Panc1 (cell line): ENCODE results near the gene TRPV6. TPM values are rescaled to one million over a fixed set of nuclear protein-coding genes. Genes with fewer than 3 reads are reported as not detected.

Source experiments
- ATAC-seq: fragments of 200-7000 bp; cut with Tn5 transposase; 2 replicates; pipeline ENCODE4 v1.9.1; 2020; ENCODE audit warnings: mild to moderate bottlenecking, moderate library complexity
- BruUV-seq: library from RNA; stranded (reverse); fragments of 400-500 nt; replicated peaks from 2 replicates; lab custom pipeline; 2021; lab: Mats Ljungman, UMichigan
- CTCF ChIA-PET: fragments of 300-600 bp; sonication (Branson Sonifier 250); formaldehyde crosslinking; loops from one replicate; lab custom pipeline; 2022; ENCODE audit warnings: antibody characterized with exemption; lab: Charles Lee
- POLR2A ChIA-PET: fragments of 300-600 bp; sonication (Branson Sonifier 250); formaldehyde crosslinking; loops from one replicate; lab custom pipeline; 2022; ENCODE audit warnings: antibody characterized with exemption; lab: Charles Lee
- DNase-seq: peaks from one replicate; pipeline ENCODE4 v3.0.0-alpha.2; 2010; ENCODE audit warnings: low read depth, low spot score
- H3K27ac ChIP-seq: 2 replicates; pipeline ENCODE4 v1.5.1; 2011; ENCODE audit warnings: mild to moderate bottlenecking, low read length, inconsistent platforms
- H3K27me3 ChIP-seq: fragments of 200-500 bp; sonication (Bioruptor generic); 2 replicates; pipeline ENCODE4 v1.6.0; 2014; ENCODE audit warnings: low read length, inconsistent platforms; ENCODE audit not compliant: control insufficient read depth, insufficient read depth
- H3K36me3 ChIP-seq: fragments of 200-500 bp; sonication (Bioruptor generic); 2 replicates; pipeline ENCODE4 v1.5.1; 2014; ENCODE audit warnings: inconsistent platforms, mild to moderate bottlenecking, low read length, moderate library complexity; ENCODE audit not compliant: control insufficient read depth, insufficient read depth
- H3K4me1 ChIP-seq: 2 replicates; pipeline ENCODE4 v1.5.1; 2011; ENCODE audit warnings: inconsistent platforms, mild to moderate bottlenecking, low read length, moderate library complexity; ENCODE audit not compliant: control insufficient read depth, insufficient read depth
- H3K4me3 ChIP-seq, 2 experiments: 2 replicates each; pipeline ENCODE4 v1.5.1; 2011 to 2012; ENCODE audit warnings: low read depth in 2 of 2, low read length in 2 of 2, mild to moderate bottlenecking in 2 of 2, inconsistent platforms in 1 of 2, moderate library complexity in 1 of 2
- H3K9me3 ChIP-seq: fragments of 200-500 bp; sonication (Bioruptor generic); 2 replicates; pipeline ENCODE4 v1.5.1; 2014; ENCODE audit warnings: low read depth, mild to moderate bottlenecking, inconsistent platforms, low read length, moderate library complexity; ENCODE audit not compliant: control insufficient read depth, insufficient read depth
- CTCF ChIP-seq: fragments of 450-650 bp; IDR thresholded peaks from 2 replicates; pipeline ENCODE4 v1.5.1; 2017; ENCODE audit warnings: mild to moderate bottlenecking
- POLR2AphosphoS5 ChIP-seq: IDR thresholded peaks from 2 replicates; pipeline ENCODE4 v1.6.1; 2012; ENCODE audit warnings: mild to moderate bottlenecking, low read depth, low read length, moderate library complexity
- SIN3A ChIP-seq: IDR thresholded peaks from 2 replicates; pipeline ENCODE4 v1.6.1; 2012; ENCODE audit warnings: low read depth, mild to moderate bottlenecking, low read length, moderate library complexity, borderline replicate concordance; ENCODE audit not compliant: insufficient read depth
- TCF7L2 ChIP-seq: IDR thresholded peaks from 2 replicates; pipeline ENCODE4 v1.6.1; 2011; ENCODE audit warnings: mild to moderate bottlenecking, low read depth, low read length, inconsistent platforms
- in situ Hi-C: cut with HindIII; loops from 2 replicates; pipeline ENCODE4 v1.10.0; 2016; ENCODE audit warnings: low sequenced_read_pairs, low pct_unique_long_range_greater_than_20kb
- intact Hi-C: fragments of 100-400 bp; cut with micrococcal nuclease; formaldehyde crosslinking; loops from one replicate; pipeline ENCODE4 v1.10.0; 2022; ENCODE audit not compliant: unreplicated experiment
- total RNA-seq: library from RNA; stranded (reverse); gene quantifications from one replicate; pipeline ENCODE4 v1.2.1, GENCODE V29; 2021; ENCODE audit not compliant: unreplicated experiment
- TF ChIP-seq, protein P1 (sequence below), 2 experiments: IDR thresholded peaks; 2 replicates each; pipeline ENCODE4 v1.6.1; 2011 to 2012; ENCODE audit warnings: low read depth in 2 of 2, control low read depth in 1 of 2, low read length in 1 of 2, mild to moderate bottlenecking in 1 of 2, moderate library complexity in 1 of 2; ENCODE audit not compliant: insufficient read depth in 1 of 2

Gene TRPV6
- total RNA-seq, 1 experiment from 2014 or later, result not detected

- Histone ChIP-seq H3K27me3 (no peaks in the 10 kb centered on the region; the same call in 1 of the 2 replicates), H3K4me1 (no peaks in the 10 kb centered on the region), H3K9me3 (no peaks in the 10 kb centered on the region), H3K36me3 (no peaks in the 10 kb centered on the region), H3K4me3 (no peak within 1 kb of the TSS), H3K27ac (no peak within 1 kb of the TSS)
- no peak for DNase-seq
- no TSS peak for BruUV-seq
- ChIA-PET CTCF (no interaction called here), POLR2A (no interaction called here)
- no peak for TF ChIP-seq SIN3A
- no peak for ATAC-seq
- in situ Hi-C loops (no loop called here), intact Hi-C loops (no loop called here)
Observed at GRCh38 chr7:142933624-142934023, 48.1 kb upstream of the TRPV6 start, which contains the start of gene TRPV5. TSS of gene TRPV5 (minus strand) at chr7:142933746. CDS start at chr7:142933459, 287 bp downstream.

DNA sequence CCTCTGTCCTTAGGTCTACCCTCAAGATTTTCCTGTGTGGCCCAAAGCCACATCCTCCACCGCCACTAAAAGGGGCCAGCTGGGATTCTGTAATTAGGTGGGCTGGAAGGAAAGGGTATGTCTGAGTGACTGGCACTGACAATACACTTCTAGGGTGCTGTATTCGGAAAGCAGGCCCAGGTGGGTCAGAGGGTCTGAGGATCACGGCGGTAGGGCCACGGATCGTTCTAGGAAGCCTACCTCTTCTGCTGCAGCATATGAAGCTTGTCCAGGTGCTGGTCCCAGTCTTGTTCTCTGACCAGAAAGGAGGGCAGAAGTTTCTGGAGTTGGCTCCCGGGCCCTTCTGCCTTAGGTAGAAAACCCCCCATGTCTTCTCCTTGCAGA is 47.5 kb upstream of the TRPV6 start:
- DNase-seq, result no peak
- no peak for ATAC-seq
- Histone ChIP-seq H3K36me3 (no peaks in the 10 kb centered on the region), H3K9me3 (no peaks in the 10 kb centered on the region), H3K4me3 (no peak overlapping the region), H3K4me1 (no peaks in the 10 kb centered on the region), H3K27ac (no peak overlapping the region), H3K27me3 (no peaks in the 10 kb centered on the region; the same call in 1 of the 2 replicates)
- no TSS peak for BruUV-seq
- intact Hi-C loops, result no loop called here
- CTCF ChIA-PET, result no interaction called here
- TF ChIP-seq TCF7L2 (no peak), CTCF (no peak), POLR2AphosphoS5 (no peak), SIN3A (no peak)
- TF ChIP-seq, protein P1, sequence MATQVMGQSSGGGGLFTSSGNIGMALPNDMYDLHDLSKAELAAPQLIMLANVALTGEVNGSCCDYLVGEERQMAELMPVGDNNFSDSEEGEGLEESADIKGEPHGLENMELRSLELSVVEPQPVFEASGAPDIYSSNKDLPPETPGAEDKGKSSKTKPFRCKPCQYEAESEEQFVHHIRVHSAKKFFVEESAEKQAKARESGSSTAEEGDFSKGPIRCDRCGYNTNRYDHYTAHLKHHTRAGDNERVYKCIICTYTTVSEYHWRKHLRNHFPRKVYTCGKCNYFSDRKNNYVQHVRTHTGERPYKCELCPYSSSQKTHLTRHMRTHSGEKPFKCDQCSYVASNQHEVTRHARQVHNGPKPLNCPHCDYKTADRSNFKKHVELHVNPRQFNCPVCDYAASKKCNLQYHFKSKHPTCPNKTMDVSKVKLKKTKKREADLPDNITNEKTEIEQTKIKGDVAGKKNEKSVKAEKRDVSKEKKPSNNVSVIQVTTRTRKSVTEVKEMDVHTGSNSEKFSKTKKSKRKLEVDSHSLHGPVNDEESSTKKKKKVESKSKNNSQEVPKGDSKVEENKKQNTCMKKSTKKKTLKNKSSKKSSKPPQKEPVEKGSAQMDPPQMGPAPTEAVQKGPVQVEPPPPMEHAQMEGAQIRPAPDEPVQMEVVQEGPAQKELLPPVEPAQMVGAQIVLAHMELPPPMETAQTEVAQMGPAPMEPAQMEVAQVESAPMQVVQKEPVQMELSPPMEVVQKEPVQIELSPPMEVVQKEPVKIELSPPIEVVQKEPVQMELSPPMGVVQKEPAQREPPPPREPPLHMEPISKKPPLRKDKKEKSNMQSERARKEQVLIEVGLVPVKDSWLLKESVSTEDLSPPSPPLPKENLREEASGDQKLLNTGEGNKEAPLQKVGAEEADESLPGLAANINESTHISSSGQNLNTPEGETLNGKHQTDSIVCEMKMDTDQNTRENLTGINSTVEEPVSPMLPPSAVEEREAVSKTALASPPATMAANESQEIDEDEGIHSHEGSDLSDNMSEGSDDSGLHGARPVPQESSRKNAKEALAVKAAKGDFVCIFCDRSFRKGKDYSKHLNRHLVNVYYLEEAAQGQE (IDR thresholded peaks at IDR 0.05; ENCODE audit: insufficient read depth in 1 of 2, low read depth in 2 of 2, low read length in 1 of 2), result no peak
- in situ Hi-C loops, result no loop called here
- POLR2A ChIA-PET, result no interaction called here

- intact Hi-C loops (no loop called here), in situ Hi-C loops (no loop called here)
- Histone ChIP-seq H3K9me3 (no peaks in the 10 kb centered on the region), H3K4me1 (no peaks in the 10 kb centered on the region), H3K36me3 (no peaks in the 10 kb centered on the region), H3K27ac (no peak overlapping the region), H3K27me3 (no peaks in the 10 kb centered on the region; the same call in 1 of the 2 replicates), H3K4me3 (no peak overlapping the region)
- no TSS peak for BruUV-seq
- DNase-seq (no peak), ATAC-seq (peak; percentile 45; the same call in 1 of the 2 replicates)
- ChIA-PET POLR2A (no interaction called here), CTCF (no interaction called here)
- TF ChIP-seq TCF7L2, result no peak
- no peak for TF ChIP-seq CTCF
- TF ChIP-seq POLR2AphosphoS5, result no peak
- TF ChIP-seq, protein P1 (IDR thresholded peaks at IDR 0.05; ENCODE audit: insufficient read depth in 1 of 2, low read depth in 2 of 2, low read length in 1 of 2), result no peak
- TF ChIP-seq SIN3A, result no peak
Observed at GRCh38 chr7:142932386-142933091, 47.0 kb upstream of the TRPV6 start.
